Measurements from ENCODE around the gene MLF2.

GRCh38 chr12:6786416-6787094 is 33.6 kb upstream of the MLF2 start:
- TF ChIP-seq, protein P1, sequence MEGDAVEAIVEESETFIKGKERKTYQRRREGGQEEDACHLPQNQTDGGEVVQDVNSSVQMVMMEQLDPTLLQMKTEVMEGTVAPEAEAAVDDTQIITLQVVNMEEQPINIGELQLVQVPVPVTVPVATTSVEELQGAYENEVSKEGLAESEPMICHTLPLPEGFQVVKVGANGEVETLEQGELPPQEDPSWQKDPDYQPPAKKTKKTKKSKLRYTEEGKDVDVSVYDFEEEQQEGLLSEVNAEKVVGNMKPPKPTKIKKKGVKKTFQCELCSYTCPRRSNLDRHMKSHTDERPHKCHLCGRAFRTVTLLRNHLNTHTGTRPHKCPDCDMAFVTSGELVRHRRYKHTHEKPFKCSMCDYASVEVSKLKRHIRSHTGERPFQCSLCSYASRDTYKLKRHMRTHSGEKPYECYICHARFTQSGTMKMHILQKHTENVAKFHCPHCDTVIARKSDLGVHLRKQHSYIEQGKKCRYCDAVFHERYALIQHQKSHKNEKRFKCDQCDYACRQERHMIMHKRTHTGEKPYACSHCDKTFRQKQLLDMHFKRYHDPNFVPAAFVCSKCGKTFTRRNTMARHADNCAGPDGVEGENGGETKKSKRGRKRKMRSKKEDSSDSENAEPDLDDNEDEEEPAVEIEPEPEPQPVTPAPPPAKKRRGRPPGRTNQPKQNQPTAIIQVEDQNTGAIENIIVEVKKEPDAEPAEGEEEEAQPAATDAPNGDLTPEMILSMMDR (IDR thresholded peaks at IDR 0.05) = no peak
- no peak for TF ChIP-seq EP300 (IDR thresholded peaks at IDR 0.05)
- TF ChIP-seq POLR2A (IDR thresholded peaks at IDR 0.05) = no peak
